Breast epithelium (tissue), 3 donors: ENCODE results near the gene ASTN2.

Experiments
- CTCF ChIP-seq, 3 donors: fragments of 450-650 bp; IDR thresholded peaks; one replicate each; pipeline ENCODE4 v1.5.1; 2016 to 2017; ENCODE audit warnings: antibody characterized with exemption in 3 of 3, mild to moderate bottlenecking in 3 of 3, moderate library complexity in 3 of 3
- POLR2AphosphoS5 ChIP-seq, 3 donors: sonication (generic); formaldehyde crosslinking; IDR thresholded peaks; one replicate each; pipeline ENCODE4 v1.6.1; 2017; ENCODE audit warnings: antibody characterized with exemption in 3 of 3

GRCh38 chr9:116975126-116975525, 439.7 kb downstream of the ASTN2 start:
- TF ChIP-seq CTCF (IDR thresholded peaks at IDR 0.05): no peak
- TF ChIP-seq POLR2AphosphoS5 (IDR thresholded peaks at IDR 0.05): no peak
